GM13977 (cell line): ENCODE measurements around the gene RIIAD1.
A peak's percentile ranks its signal among the peaks of the same experiment; 100 is the strongest.

ENCODE experiments used
- DNase-seq: peaks from one replicate; pipeline ENCODE4 v3.0.0; 2012; ENCODE audit warnings: low spot score
- CTCF ChIP-seq: IDR thresholded peaks from 2 replicates; pipeline ENCODE4 v1.5.1; 2012; ENCODE audit warnings: mild to moderate bottlenecking, control low read depth; ENCODE audit not compliant: insufficient read depth; ENCODE audit errors: extremely low read depth, missing control alignments
- in situ Hi-C: fragments of 300-500 bp; cut with MboI; formaldehyde crosslinking; loops from one replicate; pipeline ENCODE4 v1.12.0; 2022; ENCODE audit warnings: low sequenced_read_pairs, low pct_unique_long_range_greater_than_20kb, mixed read lengths, inconsistent platforms; ENCODE audit not compliant: unreplicated experiment

RIIAD1 gene

GRCh38 chr1:151714820-151715725, 6.2 kb upstream of the RIIAD1 start:
- TF ChIP-seq CTCF, result no peak
- in situ Hi-C loops, result no loop called here
- DNase-seq, result no peak

- DNase-seq, result no peak
- TF ChIP-seq CTCF, result no peak
- in situ Hi-C loops, result no loop called here
These were observed 5.5 kb upstream of the RIIAD1 start for GRCh38 chr1:151715726-151716404.

- no peak for DNase-seq
- TF ChIP-seq CTCF, result no peak
- in situ Hi-C loops, result no loop called here
These were observed 4.9 kb upstream of the RIIAD1 start for GRCh38 chr1:151716405-151716762.

GRCh38 chr1:151716771-151717631, 4.3 kb upstream of the RIIAD1 start, which contains the start of gene CELF3:
Gene CELF3, minus strand, starts transcription at chr1:151716803. Its CDS starts 783 bp downstream, at chr1:151716020.
- in situ Hi-C loops, result no loop called here
- DNase-seq, result peak; percentile 61
- no peak for TF ChIP-seq CTCF

- DNase-seq, result no peak
- in situ Hi-C loops, result no loop called here
- TF ChIP-seq CTCF, result no peak
These were observed 3.3 kb upstream of the RIIAD1 start for GRCh38 chr1:151718011-151718431.

GRCh38 chr1:151718666-151719065, 2.7 kb upstream of the RIIAD1 start:
- DNase-seq, result no peak
- in situ Hi-C loops, result no loop called here

More at GRCh38 chr1:151718666-151719065, 2.7 kb upstream of the RIIAD1 start:
- no peak for TF ChIP-seq CTCF
